Measurements from ENCODE around the gene SKIC8. TPM values are rescaled to one million over a fixed set of nuclear protein-coding genes. Genes with fewer than 3 reads are reported as not detected.

The SKIC8 gene
- total RNA-seq, 1 experiment from 2014 or later: 55.5 TPM

- no TSS peak for BruUV-seq (replicated peaks)
- Histone ChIP-seq H3K4me3 (ENCODE audit: low read depth, low read length, poor library complexity, severe bottlenecking) (no peak overlapping the region), H3K9me3 (ENCODE audit: low read depth, low read length, poor library complexity, severe bottlenecking) (no peaks in the 10 kb centered on the region), H3K4me1 (ENCODE audit: insufficient read depth, low read length, poor library complexity, severe bottlenecking) (no peaks in the 10 kb centered on the region), H3K36me3 (ENCODE audit: insufficient read depth, low read length, poor library complexity, severe bottlenecking) (peaks cover 16% of the 10 kb centered on the region), H3K27me3 (replicated peaks; ENCODE audit: insufficient read depth, low read depth, low read length, poor library complexity) (no peaks in the 10 kb centered on the region), H3K27ac (ENCODE audit: low read depth, low read length, poor library complexity, severe bottlenecking) (no peak overlapping the region)
- CTCF ChIA-PET: no interaction called here
- no peak for DNase-seq (ENCODE audit: low spot score)
- intact Hi-C loops (cut with micrococcal nuclease; ENCODE audit: unreplicated experiment): no loop called here
- no peak for TF ChIP-seq CTCF (conservative IDR thresholded peaks at IDR 0.05; ENCODE audit: low read depth, low read length)
- no peak for TF ChIP-seq EZH2 (IDR thresholded peaks at IDR 0.05; ENCODE audit: borderline replicate concordance, low read depth, low read length, poor library complexity, severe bottlenecking)
- POLR2A ChIA-PET (ENCODE audit: low non-redundant PET): no interaction called here
Measured at GRCh38 chr15:78282324-78282723, 17.1 kb downstream of the SKIC8 start.

- ChIA-PET POLR2A (ENCODE audit: low non-redundant PET) (interaction anchor here (0.5 to 0.6 kb wide), 2 partner anchors 129 to 223 kb away, joined by 6 to 11 read pairs; no protein-coding TSS in a partner anchor), CTCF (no interaction called here)
- TF ChIP-seq EZH2 (IDR thresholded peaks at IDR 0.05; ENCODE audit: borderline replicate concordance, low read depth, low read length, poor library complexity, severe bottlenecking) (no peak), CTCF (conservative IDR thresholded peaks at IDR 0.05; ENCODE audit: low read depth, low read length) (no peak)
- no peak overlapping the region for H3K27ac ChIP-seq (ENCODE audit: low read depth, low read length, poor library complexity, severe bottlenecking)
- no peak for DNase-seq (ENCODE audit: low spot score)
- no TSS peak for BruUV-seq (replicated peaks)
- H3K27me3 ChIP-seq (replicated peaks; ENCODE audit: insufficient read depth, low read depth, low read length, poor library complexity): no peaks in the 10 kb centered on the region
- H3K36me3 ChIP-seq (ENCODE audit: insufficient read depth, low read length, poor library complexity, severe bottlenecking): peaks cover 12% of the 10 kb centered on the region
- no peaks in the 10 kb centered on the region for H3K9me3 ChIP-seq (ENCODE audit: low read depth, low read length, poor library complexity, severe bottlenecking)
- H3K4me1 ChIP-seq (ENCODE audit: insufficient read depth, low read length, poor library complexity, severe bottlenecking): no peaks in the 10 kb centered on the region
- H3K4me3 ChIP-seq (ENCODE audit: low read depth, low read length, poor library complexity, severe bottlenecking): no peak overlapping the region
- intact Hi-C loops (cut with micrococcal nuclease; ENCODE audit: unreplicated experiment): no loop called here
Measured at GRCh38 chr15:78280319-78281072, 18.9 kb downstream of the SKIC8 start.

- Histone ChIP-seq H3K4me3 (ENCODE audit: low read depth, low read length, poor library complexity, severe bottlenecking) (no peak overlapping the region), H3K36me3 (ENCODE audit: insufficient read depth, low read length, poor library complexity, severe bottlenecking) (no peaks in the 10 kb centered on the region), H3K27ac (ENCODE audit: low read depth, low read length, poor library complexity, severe bottlenecking) (no peak overlapping the region), H3K27me3 (replicated peaks; ENCODE audit: insufficient read depth, low read depth, low read length, poor library complexity) (no peaks in the 10 kb centered on the region), H3K4me1 (ENCODE audit: insufficient read depth, low read length, poor library complexity, severe bottlenecking) (peaks cover 6% of the 10 kb centered on the region), H3K9me3 (ENCODE audit: low read depth, low read length, poor library complexity, severe bottlenecking) (no peaks in the 10 kb centered on the region)
- no peak for DNase-seq (ENCODE audit: low spot score)
- BruUV-seq (replicated peaks): no TSS peak
- intact Hi-C loops (cut with micrococcal nuclease; ENCODE audit: unreplicated experiment): no loop called here
- TF ChIP-seq CTCF (conservative IDR thresholded peaks at IDR 0.05; ENCODE audit: low read depth, low read length): no peak
- no peak for TF ChIP-seq EZH2 (IDR thresholded peaks at IDR 0.05; ENCODE audit: borderline replicate concordance, low read depth, low read length, poor library complexity, severe bottlenecking)
- ChIA-PET POLR2A (ENCODE audit: low non-redundant PET) (no interaction called here), CTCF (no interaction called here)
Measured at GRCh38 chr15:78276064-78276943, 23.1 kb downstream of the SKIC8 start.

Measured in A673 (cell line).